ENCODE measurements around the gene SART1.
"Not testable (repeated sequence)": the region's sequence is repeated elsewhere in the genome, so short reads cannot be mapped to it uniquely, and the experiment has no call there.

The SART1 gene

GRCh38 chr11:66006134-66006890, 44.8 kb downstream of the SART1 start:
- in situ Hi-C loops (cut with MboI; ENCODE audit: low sequenced_read_pairs, unreplicated experiment) = no loop called here
- TF ChIP-seq, protein P1, sequence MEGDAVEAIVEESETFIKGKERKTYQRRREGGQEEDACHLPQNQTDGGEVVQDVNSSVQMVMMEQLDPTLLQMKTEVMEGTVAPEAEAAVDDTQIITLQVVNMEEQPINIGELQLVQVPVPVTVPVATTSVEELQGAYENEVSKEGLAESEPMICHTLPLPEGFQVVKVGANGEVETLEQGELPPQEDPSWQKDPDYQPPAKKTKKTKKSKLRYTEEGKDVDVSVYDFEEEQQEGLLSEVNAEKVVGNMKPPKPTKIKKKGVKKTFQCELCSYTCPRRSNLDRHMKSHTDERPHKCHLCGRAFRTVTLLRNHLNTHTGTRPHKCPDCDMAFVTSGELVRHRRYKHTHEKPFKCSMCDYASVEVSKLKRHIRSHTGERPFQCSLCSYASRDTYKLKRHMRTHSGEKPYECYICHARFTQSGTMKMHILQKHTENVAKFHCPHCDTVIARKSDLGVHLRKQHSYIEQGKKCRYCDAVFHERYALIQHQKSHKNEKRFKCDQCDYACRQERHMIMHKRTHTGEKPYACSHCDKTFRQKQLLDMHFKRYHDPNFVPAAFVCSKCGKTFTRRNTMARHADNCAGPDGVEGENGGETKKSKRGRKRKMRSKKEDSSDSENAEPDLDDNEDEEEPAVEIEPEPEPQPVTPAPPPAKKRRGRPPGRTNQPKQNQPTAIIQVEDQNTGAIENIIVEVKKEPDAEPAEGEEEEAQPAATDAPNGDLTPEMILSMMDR (IDR thresholded peaks at IDR 0.05; ENCODE audit: borderline replicate concordance, control extremely low read depth, extremely low read depth, insufficient read depth, missing control alignments) = no peak
- DNase-seq (ENCODE audit: low spot score) = peak; percentile 18

GRCh38 chr11:66006891-66007176, 45.3 kb downstream of the SART1 start:
- TF ChIP-seq, protein P1 (IDR thresholded peaks at IDR 0.05; ENCODE audit: borderline replicate concordance, control extremely low read depth, extremely low read depth, insufficient read depth, missing control alignments) = no peak
- DNase-seq (ENCODE audit: low spot score) = peak; percentile 14
- in situ Hi-C loops (cut with MboI; ENCODE audit: low sequenced_read_pairs, unreplicated experiment) = no loop called here

- TF ChIP-seq, protein P1 (IDR thresholded peaks at IDR 0.05; ENCODE audit: borderline replicate concordance, control extremely low read depth, extremely low read depth, insufficient read depth, missing control alignments) = no peak
- in situ Hi-C loops (cut with MboI; ENCODE audit: low sequenced_read_pairs, unreplicated experiment) = no loop called here
- peak; percentile 13 for DNase-seq (ENCODE audit: low spot score)
These were observed 45.7 kb downstream of the SART1 start for GRCh38 chr11:66007201-66007634.

GRCh38 chr11:66008095-66008467, 46.5 kb downstream of the SART1 start:
- no peak for DNase-seq (ENCODE audit: low spot score)
- in situ Hi-C loops (cut with MboI; ENCODE audit: low sequenced_read_pairs, unreplicated experiment) = no loop called here
- TF ChIP-seq, protein P1 (IDR thresholded peaks at IDR 0.05; ENCODE audit: borderline replicate concordance, control extremely low read depth, extremely low read depth, insufficient read depth, missing control alignments) = no peak

DNA sequence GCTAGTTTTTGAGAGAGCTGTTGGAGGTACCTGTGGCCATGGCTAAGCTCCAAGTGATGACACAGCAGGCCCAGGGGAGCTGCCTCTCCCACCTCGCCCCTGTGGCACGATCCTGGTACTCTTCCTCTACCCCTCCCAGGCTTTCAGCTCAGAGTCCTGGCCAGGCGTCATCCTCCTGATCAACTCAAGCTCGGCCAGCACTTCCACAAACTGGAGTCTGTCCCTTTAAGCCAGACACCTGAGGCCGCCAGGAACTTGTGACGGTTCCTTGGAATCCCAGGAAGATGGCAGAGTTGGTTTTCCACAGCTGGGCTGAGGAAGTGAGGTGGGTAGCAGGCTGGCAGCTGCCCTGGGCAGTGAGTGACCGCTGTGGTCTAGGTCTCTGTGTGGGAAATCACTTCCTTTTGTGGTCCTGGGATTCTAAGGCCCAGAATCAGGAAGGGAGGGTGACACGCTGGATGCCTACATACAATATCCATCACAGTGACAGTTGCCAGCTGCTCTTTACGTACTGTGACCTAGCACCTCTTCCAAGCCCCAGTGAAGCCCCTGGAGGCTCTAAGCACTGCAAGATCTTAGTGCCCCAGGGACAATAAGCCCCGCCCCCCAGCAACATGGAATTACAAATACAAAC, 47.1 kb downstream of the SART1 start:
- in situ Hi-C loops (cut with MboI; ENCODE audit: low sequenced_read_pairs, unreplicated experiment) = no loop called here
- DNase-seq (ENCODE audit: low spot score) = peak; percentile 12
- TF ChIP-seq, protein P1 (IDR thresholded peaks at IDR 0.05; ENCODE audit: borderline replicate concordance, control extremely low read depth, extremely low read depth, insufficient read depth, missing control alignments) = no peak

DNA sequence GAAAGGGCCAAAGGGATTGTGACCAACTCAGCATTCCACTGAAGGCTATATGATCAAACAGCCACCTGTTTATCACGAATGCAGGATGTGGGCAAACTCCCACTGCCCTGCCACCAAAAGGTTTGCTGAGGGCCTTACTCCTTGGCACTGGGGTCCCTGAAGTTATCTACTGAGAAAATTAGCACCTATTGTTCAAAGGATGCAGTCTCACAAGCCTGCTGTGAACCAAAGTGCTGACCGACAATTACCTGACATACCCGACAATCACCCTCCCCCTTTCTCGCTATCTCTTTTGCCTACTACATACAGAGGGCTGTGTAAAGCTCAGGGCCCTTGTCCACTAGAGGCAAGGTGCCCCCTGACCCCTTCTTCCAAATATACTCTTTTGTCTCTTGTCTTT, 48.5 kb downstream of the SART1 start:
- DNase-seq (ENCODE audit: low spot score); in situ Hi-C loops (cut with MboI; ENCODE audit: low sequenced_read_pairs, unreplicated experiment): not testable (repeated sequence)

- in situ Hi-C loops (cut with MboI; ENCODE audit: low sequenced_read_pairs, unreplicated experiment) = no loop called here
These were observed 49.8 kb downstream of the SART1 start for GRCh38 chr11:66011239-66011784.

More at GRCh38 chr11:66011239-66011784, 49.8 kb downstream of the SART1 start:
- DNase-seq (ENCODE audit: low spot score) = peak; percentile 40
- TF ChIP-seq, protein P1 (IDR thresholded peaks at IDR 0.05; ENCODE audit: borderline replicate concordance, control extremely low read depth, extremely low read depth, insufficient read depth, missing control alignments) = no peak
